SKM-1 treated with dmso at 0.1 percent for 144 hours (cell line): Measurements from ENCODE around the gene AZU1.
"Not testable (repeated sequence)": the region's sequence is repeated elsewhere in the genome, so short reads cannot be mapped to it uniquely, and the experiment has no call there.

ENCODE experiments used
- DNase-seq: peaks from one replicate; lab custom pipeline; 2025; ENCODE audit not compliant: unreplicated experiment; lab: John Stamatoyannopoulos, UW

Gene AZU1

DNA sequence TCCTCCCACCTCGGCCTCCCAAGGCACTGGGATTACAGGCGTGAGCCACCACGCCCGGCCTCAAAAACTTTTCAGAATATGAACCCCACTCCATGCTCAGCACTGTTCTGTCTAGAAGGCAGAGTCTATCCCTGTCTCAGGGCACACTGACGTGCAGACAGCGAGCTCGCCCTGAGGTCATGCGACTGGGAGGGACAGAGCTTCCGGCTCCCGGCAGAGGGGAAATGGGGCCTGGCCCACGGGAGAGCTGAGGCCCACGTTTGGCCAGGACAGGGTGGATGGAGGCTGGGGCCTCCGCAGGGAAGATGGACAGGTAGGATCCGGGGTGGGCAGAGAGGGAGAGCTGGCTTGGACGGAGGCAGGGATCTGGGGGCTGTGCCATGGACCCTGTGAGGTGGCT, 2.8 kb upstream of the AZU1 start:
- peak; percentile 60 for DNase-seq

DNA sequence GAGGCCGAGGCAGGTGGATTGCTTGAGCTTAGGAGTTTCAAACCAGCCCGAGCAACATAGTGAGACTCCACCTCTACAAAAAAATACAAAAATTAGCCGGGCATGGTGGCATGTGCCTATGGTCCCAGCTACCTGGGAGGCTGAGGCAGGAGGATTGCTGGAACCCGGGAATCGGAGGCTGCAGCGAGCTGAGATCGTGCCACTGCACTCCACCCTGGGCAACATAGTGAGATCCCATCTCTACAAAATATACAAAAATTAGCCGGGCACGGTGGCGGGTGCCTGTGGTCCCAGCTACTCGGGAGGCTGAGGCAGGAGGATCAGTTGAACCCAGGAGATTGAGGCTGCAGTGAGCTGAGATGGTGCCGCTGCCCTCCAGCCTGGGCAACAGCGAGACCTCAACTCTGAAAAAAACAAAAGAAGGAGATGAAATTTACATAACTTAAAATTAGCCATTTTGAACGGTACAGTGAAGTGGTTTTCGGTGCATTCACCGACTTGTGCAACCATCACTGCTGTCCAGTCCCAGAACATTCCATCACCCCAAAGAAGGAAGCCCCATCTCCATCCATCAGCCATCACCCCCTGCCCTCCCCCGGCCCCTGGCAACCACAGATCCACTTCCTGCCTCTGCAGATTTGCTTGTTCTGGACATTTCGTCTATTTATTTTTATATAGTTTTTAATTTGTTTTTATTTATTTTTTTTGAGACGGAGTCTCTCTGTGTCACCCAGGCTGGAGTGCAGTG, 1.6 kb upstream of the AZU1 start:
- peak; percentile 52 for DNase-seq

DNA sequence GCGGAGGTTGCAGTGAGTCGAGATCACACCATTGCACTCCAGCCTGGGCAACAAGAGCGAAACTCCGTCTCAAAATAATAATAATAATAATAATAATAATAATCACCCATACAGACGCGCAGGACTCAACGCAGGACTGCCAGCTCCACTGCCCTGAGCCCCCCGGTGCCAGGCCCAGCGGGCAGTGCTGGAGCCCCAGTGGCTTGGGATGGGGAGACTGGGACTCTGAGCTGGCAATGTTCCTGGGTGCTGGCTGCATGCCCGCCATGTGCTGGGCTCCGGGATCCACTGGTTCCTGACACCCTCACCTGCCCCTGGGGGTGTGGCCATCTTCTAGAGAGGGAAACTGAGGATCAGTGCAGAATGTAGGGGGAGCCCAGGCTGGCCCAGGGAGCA, 325 bp upstream of the AZU1 start:
- DNase-seq: no peak

DNA sequence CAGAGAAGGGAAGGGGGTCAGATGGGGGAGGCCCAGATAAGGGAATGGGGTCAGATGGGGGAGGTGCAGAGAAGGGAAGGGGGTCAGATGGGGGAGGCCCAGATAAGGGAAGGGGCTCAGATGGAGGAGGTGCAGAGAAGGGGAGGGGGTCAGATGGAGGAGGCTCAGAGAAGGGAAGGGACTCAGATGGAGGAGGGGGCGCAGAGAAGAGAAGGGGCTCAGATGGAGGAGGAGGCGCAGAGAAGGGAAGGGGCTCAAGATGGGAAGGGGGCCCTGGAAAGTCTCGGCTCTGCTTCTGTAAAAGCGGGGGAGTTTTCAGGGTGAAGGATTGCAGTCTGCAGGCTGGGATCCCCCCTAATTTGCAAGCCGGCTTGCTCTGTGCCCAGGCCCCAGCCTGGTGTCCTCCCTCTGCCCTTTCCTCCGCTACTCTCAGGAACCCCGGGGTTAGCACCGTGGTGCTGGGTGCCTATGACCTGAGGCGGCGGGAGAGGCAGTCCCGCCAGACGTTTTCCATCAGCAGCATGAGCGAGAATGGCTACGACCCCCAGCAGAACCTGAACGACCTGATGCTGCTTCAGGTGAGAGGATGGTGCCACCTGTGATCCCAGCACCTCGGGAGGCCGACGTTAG, 1.6 kb downstream of the AZU1 start:
- DNase-seq: no peak

DNA sequence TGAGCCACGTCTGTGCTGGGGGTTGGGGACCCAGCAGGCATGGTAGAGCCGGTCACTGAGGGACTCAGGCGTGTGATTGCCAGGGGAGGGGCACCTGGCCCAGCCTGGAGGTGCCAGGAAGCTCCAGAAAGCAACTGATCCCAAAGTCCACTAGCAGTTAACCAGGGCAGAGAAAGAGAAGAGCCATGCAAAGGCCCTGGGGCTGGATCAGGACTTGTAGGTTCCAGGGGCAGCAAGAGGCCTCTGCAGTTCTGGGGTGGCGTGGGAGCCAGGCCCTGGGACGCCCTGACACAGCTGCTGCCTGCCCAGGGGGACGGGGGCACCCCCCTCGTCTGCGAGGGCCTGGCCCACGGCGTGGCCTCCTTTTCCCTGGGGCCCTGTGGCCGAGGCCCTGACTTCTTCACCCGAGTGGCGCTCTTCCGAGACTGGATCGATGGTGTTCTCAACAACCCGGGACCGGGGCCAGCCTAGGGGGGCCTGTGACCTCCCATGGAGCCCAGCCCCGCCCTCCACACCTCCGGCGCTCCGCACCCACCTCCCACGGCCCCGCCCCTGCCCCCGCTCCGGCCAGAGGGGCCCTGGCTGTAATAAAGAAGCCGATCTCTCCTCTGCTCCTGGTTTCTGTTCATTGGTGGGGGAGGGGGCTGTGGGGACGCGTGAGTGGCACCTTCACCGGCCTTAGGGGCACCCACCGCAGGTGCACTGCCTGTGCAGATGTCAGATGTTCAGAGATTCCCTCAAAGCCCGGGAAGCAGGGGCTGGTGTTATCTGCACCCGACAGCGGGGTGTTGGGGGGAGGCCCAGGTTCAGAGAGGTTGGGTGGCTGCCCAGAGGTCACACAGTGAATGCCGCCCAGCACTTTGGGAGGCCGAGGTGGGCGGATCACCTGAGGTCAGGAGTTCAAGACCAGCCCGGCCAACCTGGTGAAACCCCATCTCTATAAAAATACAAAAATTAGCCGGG, 4.1 kb downstream of the AZU1 start:
- no peak for DNase-seq

DNA sequence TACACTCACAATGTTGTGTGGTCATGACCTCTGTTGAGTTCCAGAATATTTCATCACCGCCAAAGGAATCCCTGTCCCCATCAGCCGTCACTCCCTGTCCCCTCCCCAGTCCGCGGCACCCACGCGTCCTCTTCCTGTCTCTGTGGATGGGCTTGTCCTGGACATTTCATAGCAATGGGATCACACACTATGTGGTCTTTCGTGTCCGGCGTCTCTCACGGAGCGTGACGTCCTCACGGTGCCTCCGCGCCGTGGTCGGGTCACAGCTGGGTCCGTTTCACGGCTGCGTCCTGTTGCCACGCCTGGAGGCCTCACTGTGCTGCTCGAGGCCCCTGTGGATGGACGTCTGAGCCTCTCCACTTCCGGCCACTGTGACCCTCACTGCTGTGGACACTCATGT, 6.6 kb downstream of the AZU1 start:
- no peak for DNase-seq

- DNase-seq: no peak
These were observed 7.7 kb downstream of the AZU1 start for GRCh38 chr19:835210-835810.

- DNase-seq: peak; percentile 82
These were observed 13.0 kb downstream of the AZU1 start, which contains the start of gene PRTN3 for GRCh38 chr19:840519-841206. TSS of gene PRTN3 (plus strand) at chr19:840999. CDS start at chr19:841009, 10 bp downstream.

GRCh38 chr19:842802-843179, 15.2 kb downstream of the AZU1 start:
- not testable (repeated sequence) for DNase-seq

- no peak for DNase-seq
These were observed 15.7 kb downstream of the AZU1 start for GRCh38 chr19:843180-843835.

- peak; percentile 63 for DNase-seq
These were observed 16.4 kb downstream of the AZU1 start for GRCh38 chr19:843836-844545.

DNA sequence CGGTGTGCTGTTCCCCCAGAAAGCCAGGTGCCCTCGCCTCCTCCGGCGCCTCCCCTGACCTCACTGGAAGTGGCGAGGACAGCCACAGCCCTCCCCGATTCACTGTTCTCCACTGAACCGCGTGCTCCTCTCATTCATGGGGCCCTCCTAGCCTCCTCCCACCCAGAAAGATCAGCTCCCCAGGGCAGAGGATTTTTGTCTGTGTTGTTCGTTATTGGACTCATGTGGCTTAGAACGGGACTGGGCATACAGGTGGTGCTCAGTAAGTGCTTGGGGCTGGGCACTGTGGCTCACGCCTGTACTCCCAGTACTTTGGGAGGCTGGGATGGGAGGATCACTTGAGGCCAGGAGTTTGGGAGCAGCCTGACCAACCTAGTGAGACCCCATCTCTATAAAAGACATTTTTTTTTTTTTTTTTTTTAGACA, 16.9 kb downstream of the AZU1 start:
- peak; percentile 63 for DNase-seq

- DNase-seq: no peak
These were observed 18.3 kb downstream of the AZU1 start for GRCh38 chr19:845707-846521.

- peak; percentile 69 for DNase-seq
These were observed 20.8 kb downstream of the AZU1 start for GRCh38 chr19:848386-848921.

GRCh38 chr19:849195-849594, 21.6 kb downstream of the AZU1 start:
- not testable (repeated sequence) for DNase-seq

- peak; percentile 65 for DNase-seq
These were observed 22.8 kb downstream of the AZU1 start for GRCh38 chr19:850221-850978.

DNA sequence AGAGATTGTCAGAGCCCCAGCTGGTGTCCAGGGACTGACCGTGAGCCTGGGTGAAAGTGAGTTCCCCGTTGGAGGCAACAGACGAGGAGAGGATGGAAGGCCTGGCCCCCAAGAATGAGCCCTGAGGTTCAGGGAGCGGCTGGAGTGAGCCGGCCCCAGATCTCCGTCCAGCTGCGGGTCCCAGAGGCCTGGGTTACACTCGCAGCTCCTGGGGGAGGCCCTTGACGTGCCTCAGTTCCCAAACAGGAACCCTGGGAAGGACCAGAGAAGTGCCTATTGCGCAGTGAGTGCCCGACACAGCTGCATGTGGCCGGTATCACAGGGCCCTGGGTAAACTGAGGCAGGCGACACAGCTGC, 23.3 kb downstream of the AZU1 start:
- DNase-seq: no peak
